GM11168 (cell line): ENCODE data around the gene ZRANB1.
"Not testable (repeated sequence)": the region's sequence is repeated elsewhere in the genome, so short reads cannot be mapped to it uniquely, and the experiment has no call there.

Experiments used
- in situ Hi-C: fragments of 300-500 bp; cut with MboI; formaldehyde crosslinking; loops from one replicate; pipeline ENCODE4 v1.12.0; 2022; ENCODE audit warnings: low sequenced_read_pairs; ENCODE audit not compliant: unreplicated experiment

ZRANB1 gene

GRCh38 chr10:124941823-124942222 is at the start of gene ZRANB1:
TSS of gene ZRANB1 (plus strand) at chr10:124942123. CDS start at chr10:124942494, 371 bp downstream.
- in situ Hi-C loops = no loop called here

GRCh38 chr10:124892905-124893304 is 49.0 kb upstream of the ZRANB1 start:
- in situ Hi-C loops = no loop called here

GRCh38 chr10:124894569-124895215 is 47.2 kb upstream of the ZRANB1 start:
- in situ Hi-C loops = no loop called here

GRCh38 chr10:124896751-124897150 is 45.2 kb upstream of the ZRANB1 start:
- in situ Hi-C loops = no loop called here

GRCh38 chr10:124898471-124898870 is 43.5 kb upstream of the ZRANB1 start:
- in situ Hi-C loops = no loop called here

GRCh38 chr10:124899151-124899550 is 42.8 kb upstream of the ZRANB1 start:
- in situ Hi-C loops = no loop called here

- in situ Hi-C loops = no loop called here
These were observed 39.5 kb upstream of the ZRANB1 start for GRCh38 chr10:124902462-124902861.

- in situ Hi-C loops = no loop called here
These were observed 38.8 kb upstream of the ZRANB1 start for GRCh38 chr10:124903111-124903510.

- in situ Hi-C loops = no loop called here
These were observed 37.1 kb upstream of the ZRANB1 start for GRCh38 chr10:124904796-124905195.

- in situ Hi-C loops = no loop called here
These were observed 35.3 kb upstream of the ZRANB1 start for GRCh38 chr10:124906551-124907001.

GRCh38 chr10:124909563-124909962 is 32.4 kb upstream of the ZRANB1 start:
- in situ Hi-C loops = no loop called here

GRCh38 chr10:124911124-124912067 is 30.5 kb upstream of the ZRANB1 start:
- in situ Hi-C loops = no loop called here

GRCh38 chr10:124912101-124912886 is 29.6 kb upstream of the ZRANB1 start:
- in situ Hi-C loops = no loop called here

GRCh38 chr10:124913167-124913566 is 28.8 kb upstream of the ZRANB1 start:
- in situ Hi-C loops = no loop called here

GRCh38 chr10:124914398-124914797 is 27.5 kb upstream of the ZRANB1 start:
- in situ Hi-C loops = not testable (repeated sequence)

GRCh38 chr10:124916098-124916584 is 25.8 kb upstream of the ZRANB1 start:
- in situ Hi-C loops = no loop called here

- in situ Hi-C loops = no loop called here
These were observed 25.1 kb upstream of the ZRANB1 start for GRCh38 chr10:124916585-124917427.

GRCh38 chr10:124917428-124918190 is 24.3 kb upstream of the ZRANB1 start:
- in situ Hi-C loops = no loop called here
